HUDEP-2 (cell line): ENCODE results near the gene DMRTA1.
A peak's percentile ranks its signal among the peaks of the same experiment; 100 is the strongest.
"Not testable (repeated sequence)": the region's sequence is repeated elsewhere in the genome, so short reads cannot be mapped to it uniquely, and the experiment has no call there.

Source experiments
- DNase-seq, 76 experiments: peaks; one replicate each; lab custom pipeline; 2025; ENCODE audit not compliant: unreplicated experiment in 76 of 76; lab: John Stamatoyannopoulos, UW

Gene DMRTA1

GRCh38 chr9:22455181-22455580, 8.6 kb downstream of the DMRTA1 start:
- no peak for DNase-seq

- DNase-seq = no peak
These were observed 10.8 kb downstream of the DMRTA1 start for GRCh38 chr9:22457448-22457847.

GRCh38 chr9:22463205-22463604, 16.6 kb downstream of the DMRTA1 start:
- no peak for DNase-seq

GRCh38 chr9:22469928-22470544, 23.4 kb downstream of the DMRTA1 start:
- peak in 22 of 76 experiments; percentile 5 to 64 (median 14) for DNase-seq

GRCh38 chr9:22481566-22481965, 34.9 kb downstream of the DMRTA1 start:
- DNase-seq = no peak

- DNase-seq = no peak
These were observed 37.0 kb downstream of the DMRTA1 start for GRCh38 chr9:22483528-22484070.

- not testable (repeated sequence) for DNase-seq
These were observed 49.6 kb downstream of the DMRTA1 start for GRCh38 chr9:22496197-22496596.
